ENCODE data around the gene FGFR2.

DNA sequence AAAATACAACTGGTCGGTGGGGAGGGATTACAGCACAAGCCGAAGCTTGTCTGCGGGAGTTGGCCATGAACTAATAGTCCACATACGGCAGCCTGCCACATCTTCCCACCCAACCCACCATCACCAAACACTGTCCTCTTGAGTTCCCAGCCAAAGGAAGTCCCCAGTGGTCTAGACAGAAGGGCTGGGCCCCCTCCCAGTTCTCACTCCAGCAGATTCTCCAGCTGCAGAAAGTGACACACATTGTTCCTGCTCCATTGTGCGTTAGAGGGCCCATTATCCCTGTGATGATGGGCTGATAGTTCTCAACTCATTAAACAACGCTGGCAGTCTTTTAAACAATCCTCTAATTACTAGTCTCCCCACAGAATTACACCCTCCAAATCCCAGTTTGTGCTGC lies 148.0 kb downstream of the FGFR2 start:
- TF ChIP-seq TOX (CRISPR knock-in tag; IDR thresholded peaks at IDR 0.05; ENCODE audit: borderline replicate concordance) (no peak), ZFP30 (CRISPR knock-in tag; IDR thresholded peaks at IDR 0.05) (no peak), CSDC2 (CRISPR knock-in tag; IDR thresholded peaks at IDR 0.05) (no peak), BACH2 (CRISPR knock-in tag; IDR thresholded peaks at IDR 0.05; ENCODE audit: borderline replicate concordance) (no peak), ZFP3 (CRISPR knock-in tag; IDR thresholded peaks at IDR 0.05) (no peak), ZNF565 (CRISPR knock-in tag; conservative IDR thresholded peaks at IDR 0.05; ENCODE audit: low read depth) (no peak), ARNTL (CRISPR knock-in tag; IDR thresholded peaks at IDR 0.05; ENCODE audit: borderline replicate concordance, low read depth) (no peak), RARB (CRISPR knock-in tag; IDR thresholded peaks at IDR 0.05) (no peak), TCF4 (CRISPR knock-in tag; IDR thresholded peaks at IDR 0.05; ENCODE audit: borderline replicate concordance) (no peak), OSR1 (CRISPR knock-in tag; IDR thresholded peaks at IDR 0.05) (no peak)
- TF ChIP-seq, protein P1, sequence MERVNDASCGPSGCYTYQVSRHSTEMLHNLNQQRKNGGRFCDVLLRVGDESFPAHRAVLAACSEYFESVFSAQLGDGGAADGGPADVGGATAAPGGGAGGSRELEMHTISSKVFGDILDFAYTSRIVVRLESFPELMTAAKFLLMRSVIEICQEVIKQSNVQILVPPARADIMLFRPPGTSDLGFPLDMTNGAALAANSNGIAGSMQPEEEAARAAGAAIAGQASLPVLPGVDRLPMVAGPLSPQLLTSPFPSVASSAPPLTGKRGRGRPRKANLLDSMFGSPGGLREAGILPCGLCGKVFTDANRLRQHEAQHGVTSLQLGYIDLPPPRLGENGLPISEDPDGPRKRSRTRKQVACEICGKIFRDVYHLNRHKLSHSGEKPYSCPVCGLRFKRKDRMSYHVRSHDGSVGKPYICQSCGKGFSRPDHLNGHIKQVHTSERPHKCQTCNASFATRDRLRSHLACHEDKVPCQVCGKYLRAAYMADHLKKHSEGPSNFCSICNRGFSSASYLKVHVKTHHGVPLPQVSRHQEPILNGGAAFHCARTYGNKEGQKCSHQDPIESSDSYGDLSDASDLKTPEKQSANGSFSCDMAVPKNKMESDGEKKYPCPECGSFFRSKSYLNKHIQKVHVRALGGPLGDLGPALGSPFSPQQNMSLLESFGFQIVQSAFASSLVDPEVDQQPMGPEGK (CRISPR knock-in tag; IDR thresholded peaks at IDR 0.05; ENCODE audit: borderline replicate concordance): no peak
- TF ChIP-seq, protein P2, sequence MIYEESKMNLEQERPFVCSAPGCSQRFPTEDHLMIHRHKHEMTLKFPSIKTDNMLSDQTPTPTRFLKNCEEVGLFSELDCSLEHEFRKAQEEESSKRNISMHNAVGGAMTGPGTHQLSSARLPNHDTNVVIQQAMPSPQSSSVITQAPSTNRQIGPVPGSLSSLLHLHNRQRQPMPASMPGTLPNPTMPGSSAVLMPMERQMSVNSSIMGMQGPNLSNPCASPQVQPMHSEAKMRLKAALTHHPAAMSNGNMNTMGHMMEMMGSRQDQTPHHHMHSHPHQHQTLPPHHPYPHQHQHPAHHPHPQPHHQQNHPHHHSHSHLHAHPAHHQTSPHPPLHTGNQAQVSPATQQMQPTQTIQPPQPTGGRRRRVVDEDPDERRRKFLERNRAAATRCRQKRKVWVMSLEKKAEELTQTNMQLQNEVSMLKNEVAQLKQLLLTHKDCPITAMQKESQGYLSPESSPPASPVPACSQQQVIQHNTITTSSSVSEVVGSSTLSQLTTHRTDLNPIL (CRISPR knock-in tag; IDR thresholded peaks at IDR 0.05; ENCODE audit: low read depth): no peak
- TF ChIP-seq, protein P3, sequence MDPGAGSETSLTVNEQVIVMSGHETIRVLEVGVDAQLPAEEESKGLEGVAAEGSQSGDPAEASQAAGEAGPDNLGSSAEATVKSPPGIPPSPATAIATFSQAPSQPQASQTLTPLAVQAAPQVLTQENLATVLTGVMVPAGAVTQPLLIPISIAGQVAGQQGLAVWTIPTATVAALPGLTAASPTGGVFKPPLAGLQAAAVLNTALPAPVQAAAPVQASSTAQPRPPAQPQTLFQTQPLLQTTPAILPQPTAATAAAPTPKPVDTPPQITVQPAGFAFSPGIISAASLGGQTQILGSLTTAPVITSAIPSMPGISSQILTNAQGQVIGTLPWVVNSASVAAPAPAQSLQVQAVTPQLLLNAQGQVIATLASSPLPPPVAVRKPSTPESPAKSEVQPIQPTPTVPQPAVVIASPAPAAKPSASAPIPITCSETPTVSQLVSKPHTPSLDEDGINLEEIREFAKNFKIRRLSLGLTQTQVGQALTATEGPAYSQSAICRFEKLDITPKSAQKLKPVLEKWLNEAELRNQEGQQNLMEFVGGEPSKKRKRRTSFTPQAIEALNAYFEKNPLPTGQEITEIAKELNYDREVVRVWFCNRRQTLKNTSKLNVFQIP (CRISPR knock-in tag; IDR thresholded peaks at IDR 0.05; ENCODE audit: borderline replicate concordance, low read depth): no peak

All from SK-N-SH treated with all-trans-retinoic acid at 6 μM for 48 hours (cell line).